ENCODE data around the gene NCEH1.
"Not testable (repeated sequence)": the region's sequence is repeated elsewhere in the genome, so short reads cannot be mapped to it uniquely, and the experiment has no call there.

- TF ChIP-seq, protein P1, sequence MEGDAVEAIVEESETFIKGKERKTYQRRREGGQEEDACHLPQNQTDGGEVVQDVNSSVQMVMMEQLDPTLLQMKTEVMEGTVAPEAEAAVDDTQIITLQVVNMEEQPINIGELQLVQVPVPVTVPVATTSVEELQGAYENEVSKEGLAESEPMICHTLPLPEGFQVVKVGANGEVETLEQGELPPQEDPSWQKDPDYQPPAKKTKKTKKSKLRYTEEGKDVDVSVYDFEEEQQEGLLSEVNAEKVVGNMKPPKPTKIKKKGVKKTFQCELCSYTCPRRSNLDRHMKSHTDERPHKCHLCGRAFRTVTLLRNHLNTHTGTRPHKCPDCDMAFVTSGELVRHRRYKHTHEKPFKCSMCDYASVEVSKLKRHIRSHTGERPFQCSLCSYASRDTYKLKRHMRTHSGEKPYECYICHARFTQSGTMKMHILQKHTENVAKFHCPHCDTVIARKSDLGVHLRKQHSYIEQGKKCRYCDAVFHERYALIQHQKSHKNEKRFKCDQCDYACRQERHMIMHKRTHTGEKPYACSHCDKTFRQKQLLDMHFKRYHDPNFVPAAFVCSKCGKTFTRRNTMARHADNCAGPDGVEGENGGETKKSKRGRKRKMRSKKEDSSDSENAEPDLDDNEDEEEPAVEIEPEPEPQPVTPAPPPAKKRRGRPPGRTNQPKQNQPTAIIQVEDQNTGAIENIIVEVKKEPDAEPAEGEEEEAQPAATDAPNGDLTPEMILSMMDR (IDR thresholded peaks at IDR 0.05; ENCODE audit: poor library complexity) = not testable (repeated sequence)
- TF ChIP-seq EZH2phosphoT487 (IDR thresholded peaks at IDR 0.05; ENCODE audit: low read depth, severe bottlenecking, unreplicated experiment) = not testable (repeated sequence)
Measured at GRCh38 chr3:172665510-172665909, 45.4 kb downstream of the NCEH1 start.
